Erythroblast (primary cell): ENCODE results near the gene LRATD1.
A peak's percentile ranks its signal among the peaks of the same experiment; 100 is the strongest.
"Not testable (repeated sequence)": the region's sequence is repeated elsewhere in the genome, so short reads cannot be mapped to it uniquely, and the experiment has no call there.

Source experiments
- DNase-seq, 2 experiments: peaks; one replicate each; lab custom pipeline; 2025; lab: John Stamatoyannopoulos, UW
- GATA1 ChIP-seq: IDR thresholded peaks from 2 replicates; pipeline ENCODE4 v1.6.1; 2011; ENCODE audit warnings: low read depth, mild to moderate bottlenecking, control low read depth, low read length, moderate library complexity
- POLR2A ChIP-seq: IDR thresholded peaks from 2 replicates; pipeline ENCODE4 v1.6.1; 2011; ENCODE audit warnings: mild to moderate bottlenecking, low read length

Gene LRATD1

DNA sequence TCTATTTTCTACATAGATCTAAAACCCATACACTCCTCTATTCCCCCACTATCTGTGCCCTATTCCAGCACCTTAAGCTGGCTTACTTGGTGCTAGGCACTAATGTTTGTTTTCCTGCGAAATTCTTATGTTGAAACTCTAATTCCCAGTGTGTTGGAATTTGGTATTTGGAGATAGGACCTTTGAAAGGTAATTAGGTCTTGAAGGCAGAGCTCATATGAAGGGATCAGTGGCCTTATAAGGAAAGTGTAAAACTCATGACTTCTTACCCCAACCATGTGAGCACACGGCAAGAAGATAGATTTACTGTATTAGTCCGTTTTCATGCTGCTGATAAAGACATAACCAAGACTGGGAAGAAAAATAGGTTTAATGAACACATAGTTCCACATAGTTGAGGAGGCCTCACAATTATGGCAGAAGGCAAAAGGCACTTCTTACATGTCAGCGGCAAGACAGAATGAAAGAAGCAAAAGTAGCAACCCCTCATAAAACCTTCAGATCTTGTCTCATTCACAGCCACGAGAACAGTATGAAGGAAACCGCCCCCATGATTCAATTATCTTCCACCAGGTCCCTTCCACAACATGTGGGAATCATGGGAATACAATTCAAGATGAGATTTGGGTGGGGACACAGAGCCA is 10.5 kb upstream of the LRATD1 start:
- DNase-seq: no peak
- TF ChIP-seq POLR2A (no peak), GATA1 (no peak)

- DNase-seq: not testable (repeated sequence)
These were observed 10.0 kb upstream of the LRATD1 start for GRCh38 chr2:14622550-14622939.

- no peak for DNase-seq
These were observed 9.3 kb upstream of the LRATD1 start for GRCh38 chr2:14623237-14623636.

GRCh38 chr2:14626873-14627272 is 5.6 kb upstream of the LRATD1 start:
- TF ChIP-seq GATA1 (no peak), POLR2A (no peak)
- DNase-seq: no peak

More at GRCh38 chr2:14623237-14623636, 9.3 kb upstream of the LRATD1 start:
- TF ChIP-seq POLR2A (no peak), GATA1 (no peak)

- TF ChIP-seq POLR2A (no peak), GATA1 (no peak)
These were observed 3.6 kb upstream of the LRATD1 start for GRCh38 chr2:14628901-14629300.

DNA sequence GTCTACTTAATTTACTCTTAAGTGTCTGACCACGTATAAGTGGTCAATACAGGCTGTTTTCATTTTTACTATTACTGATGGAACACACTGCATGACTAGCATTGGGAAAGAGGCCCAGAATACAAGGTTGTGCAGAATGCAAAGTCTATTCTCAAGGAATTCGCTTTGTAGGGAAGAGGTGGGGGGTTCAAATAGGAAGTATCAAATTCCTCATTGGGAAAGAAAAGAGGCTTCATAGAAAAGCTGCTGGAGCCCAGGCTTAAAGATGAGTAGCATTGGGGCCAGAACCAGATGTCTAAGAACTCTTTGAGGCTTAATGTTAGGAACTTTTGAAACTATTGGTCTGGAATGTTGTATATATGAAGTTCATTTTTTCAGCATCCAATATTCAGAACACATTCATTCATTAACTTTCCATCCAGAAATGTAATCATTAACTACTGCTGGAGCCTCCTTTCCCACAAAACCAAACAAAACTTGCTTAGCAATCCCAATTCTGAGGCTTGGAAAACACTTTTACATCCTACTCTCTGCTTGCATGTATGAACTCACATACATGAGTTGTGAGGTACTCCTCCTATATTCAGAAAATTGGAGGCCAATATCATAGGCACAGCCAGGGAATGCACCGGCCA is 994 bp upstream of the LRATD1 start:
- DNase-seq: no peak
- no peak for TF ChIP-seq POLR2A
- TF ChIP-seq GATA1: no peak

More at GRCh38 chr2:14628901-14629300, 3.6 kb upstream of the LRATD1 start:
- DNase-seq: no peak

DNA sequence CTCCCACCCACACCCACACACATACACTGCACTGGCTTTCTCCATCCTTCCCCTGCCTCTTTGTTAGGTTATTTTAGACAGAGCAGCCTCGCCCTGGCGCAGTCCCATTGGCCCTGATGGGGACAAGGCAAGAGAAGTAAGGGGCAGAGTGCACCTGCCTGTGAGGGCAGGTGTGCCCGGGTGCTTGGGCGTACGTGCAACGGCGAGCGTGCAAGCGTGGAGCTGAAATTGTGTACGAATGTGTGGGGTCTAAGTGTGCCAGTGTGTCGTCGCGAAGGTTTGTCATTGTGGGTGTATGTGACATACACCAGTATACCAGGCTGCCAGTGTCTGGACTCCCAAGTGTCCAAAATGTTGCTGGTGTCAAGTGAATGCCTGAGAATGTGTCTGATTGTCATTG is 544 bp downstream of the LRATD1 start:
- no peak for DNase-seq
- TF ChIP-seq GATA1: no peak
- no peak for TF ChIP-seq POLR2A

DNA sequence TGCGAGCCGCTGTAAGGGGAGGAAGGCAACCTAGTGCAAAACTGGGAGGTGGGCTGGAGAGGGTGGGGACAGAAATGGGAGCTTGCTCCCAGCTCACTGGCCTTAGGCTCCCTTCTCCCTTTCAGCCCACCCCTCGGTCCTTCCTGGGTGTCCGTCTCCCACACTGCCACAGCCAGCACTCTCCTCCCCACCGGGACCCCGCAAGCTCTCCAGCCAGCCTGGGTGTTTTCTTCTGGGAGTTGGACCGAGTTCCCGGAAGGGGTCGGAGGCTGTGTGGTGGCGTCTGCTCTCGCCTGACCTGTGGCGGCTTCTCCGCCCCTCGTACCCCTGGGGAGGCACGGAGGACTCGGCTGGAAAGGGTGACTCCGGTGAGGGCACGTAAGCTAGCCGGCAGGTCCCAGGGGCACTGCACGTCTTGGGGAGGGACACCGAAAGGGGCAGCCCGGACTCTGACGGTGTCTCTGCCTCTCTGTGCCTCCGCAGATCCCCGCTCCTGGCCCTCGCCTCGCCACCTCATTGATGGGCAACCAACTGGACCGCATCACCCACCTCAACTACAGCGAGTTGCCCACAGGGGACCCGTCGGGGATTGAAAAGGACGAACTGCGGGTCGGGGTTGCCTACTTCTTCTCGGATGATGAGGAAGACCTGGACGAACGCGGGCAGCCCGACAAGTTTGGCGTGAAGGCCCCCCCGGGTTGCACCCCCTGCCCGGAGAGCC is 1.1 kb downstream of the LRATD1 start:
- DNase-seq: no peak
- TF ChIP-seq GATA1: no peak

GRCh38 chr2:14634182-14634488 is 1.6 kb downstream of the LRATD1 start:
- DNase-seq: no peak
- TF ChIP-seq POLR2A (no peak), GATA1 (no peak)

GRCh38 chr2:14634489-14635390 is 2.2 kb downstream of the LRATD1 start:
- DNase-seq: peak; percentile 38 to 42
- TF ChIP-seq POLR2A (no peak), GATA1 (no peak)

- TF ChIP-seq GATA1 (no peak), POLR2A (no peak)
- no peak for DNase-seq
These were observed 2.9 kb downstream of the LRATD1 start for GRCh38 chr2:14635391-14635871.

- TF ChIP-seq GATA1 (no peak), POLR2A (no peak)
- no peak for DNase-seq
These were observed 6.0 kb downstream of the LRATD1 start for GRCh38 chr2:14638488-14638887.

DNA sequence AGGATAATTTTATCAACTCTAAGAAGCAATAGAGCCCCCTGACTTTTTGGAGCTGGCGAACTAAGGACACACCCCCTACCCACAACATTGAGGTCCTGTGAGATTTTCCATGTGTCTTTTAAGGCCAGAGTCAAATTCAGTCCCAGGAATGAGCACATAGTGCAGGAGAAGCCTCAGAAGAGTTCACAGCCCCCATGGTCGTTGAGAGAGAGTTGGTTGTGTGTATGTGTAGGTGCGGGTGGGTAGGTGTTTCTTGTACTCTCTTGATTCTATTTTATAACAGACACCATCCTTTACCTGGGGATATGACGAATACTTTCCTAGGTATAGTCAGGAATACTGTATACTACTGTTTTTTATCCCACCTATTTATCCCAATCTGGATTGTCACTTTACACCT is 8.6 kb downstream of the LRATD1 start:
- no peak for TF ChIP-seq POLR2A
- no peak for TF ChIP-seq GATA1
- DNase-seq: no peak
